Measurements from ENCODE around the gene CACUL1. TPM values are rescaled to one million over a fixed set of nuclear protein-coding genes. Genes with fewer than 3 reads are reported as not detected.
"Not testable (repeated sequence)": the region's sequence is repeated elsewhere in the genome, so short reads cannot be mapped to it uniquely, and the experiment has no call there.

Gene CACUL1
- total RNA-seq, 4 donors from 2014 or later, result 20.8 to 33.7 (median 28.2) TPM

DNA sequence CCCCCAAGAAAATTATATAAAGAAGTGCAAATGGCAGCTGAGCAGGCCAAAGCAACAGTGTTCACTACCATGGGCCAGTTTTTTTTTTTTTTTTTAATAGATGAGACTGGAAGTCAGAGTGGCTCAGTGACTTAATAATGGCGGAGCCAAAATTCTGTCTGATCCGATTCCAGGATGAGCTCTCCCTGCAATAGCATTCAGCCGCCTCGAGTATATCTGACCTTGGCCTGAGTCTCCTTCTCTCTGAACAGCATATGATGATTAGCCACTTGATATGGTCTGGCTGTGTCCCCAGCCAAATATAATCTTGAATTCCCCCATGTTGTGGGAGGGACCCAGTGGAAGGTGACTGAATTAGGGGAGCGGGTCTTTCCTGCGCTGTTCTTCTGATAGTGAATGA lies 82.6 kb downstream of the CACUL1 start:
- WGBS, 2 donors, result 74 to 85% methylated on average over 6 of the region's 6 CpGs
- TF ChIP-seq, protein P1, sequence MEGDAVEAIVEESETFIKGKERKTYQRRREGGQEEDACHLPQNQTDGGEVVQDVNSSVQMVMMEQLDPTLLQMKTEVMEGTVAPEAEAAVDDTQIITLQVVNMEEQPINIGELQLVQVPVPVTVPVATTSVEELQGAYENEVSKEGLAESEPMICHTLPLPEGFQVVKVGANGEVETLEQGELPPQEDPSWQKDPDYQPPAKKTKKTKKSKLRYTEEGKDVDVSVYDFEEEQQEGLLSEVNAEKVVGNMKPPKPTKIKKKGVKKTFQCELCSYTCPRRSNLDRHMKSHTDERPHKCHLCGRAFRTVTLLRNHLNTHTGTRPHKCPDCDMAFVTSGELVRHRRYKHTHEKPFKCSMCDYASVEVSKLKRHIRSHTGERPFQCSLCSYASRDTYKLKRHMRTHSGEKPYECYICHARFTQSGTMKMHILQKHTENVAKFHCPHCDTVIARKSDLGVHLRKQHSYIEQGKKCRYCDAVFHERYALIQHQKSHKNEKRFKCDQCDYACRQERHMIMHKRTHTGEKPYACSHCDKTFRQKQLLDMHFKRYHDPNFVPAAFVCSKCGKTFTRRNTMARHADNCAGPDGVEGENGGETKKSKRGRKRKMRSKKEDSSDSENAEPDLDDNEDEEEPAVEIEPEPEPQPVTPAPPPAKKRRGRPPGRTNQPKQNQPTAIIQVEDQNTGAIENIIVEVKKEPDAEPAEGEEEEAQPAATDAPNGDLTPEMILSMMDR (IDR thresholded peaks at IDR 0.05), result no peak
- no peak for TF ChIP-seq POLR2A (IDR thresholded peaks at IDR 0.05)
- intact Hi-C loops (cut with DNase I; ENCODE audit: low total_unique reads), result no loop called here
- no peak overlapping the region for H3K4me3 ChIP-seq (ENCODE audit: low read depth, poor library complexity, severe bottlenecking)
- DNase-seq (ENCODE audit: low spot score in 2 of 2), result no peak

DNA sequence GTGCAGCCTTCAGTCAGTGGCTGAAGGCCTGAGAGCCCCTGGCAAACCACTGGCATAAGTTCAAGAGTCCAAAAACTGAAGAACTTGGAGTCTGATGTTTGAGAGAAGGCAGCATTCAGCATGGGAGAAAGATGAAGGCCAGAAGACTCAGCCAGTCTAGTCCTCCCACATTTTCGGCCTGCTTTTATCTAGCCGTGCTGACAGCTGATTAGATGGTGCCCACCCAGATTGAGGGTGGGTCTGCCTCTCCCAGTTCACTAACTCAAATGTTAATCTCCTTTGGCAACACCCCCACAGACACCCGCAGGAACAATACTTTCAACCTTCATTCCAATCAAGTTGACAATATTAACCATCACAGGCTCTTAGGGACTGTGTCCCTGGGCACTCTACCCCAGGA lies 83.5 kb downstream of the CACUL1 start:
- H3K4me3 ChIP-seq (ENCODE audit: low read depth, poor library complexity, severe bottlenecking); intact Hi-C loops (cut with DNase I; ENCODE audit: low total_unique reads); DNase-seq (ENCODE audit: low spot score in 2 of 2): not testable (repeated sequence)
- WGBS, 2 donors, result 84 to 91% methylated on average over 3 of the region's 3 CpGs

DNA sequence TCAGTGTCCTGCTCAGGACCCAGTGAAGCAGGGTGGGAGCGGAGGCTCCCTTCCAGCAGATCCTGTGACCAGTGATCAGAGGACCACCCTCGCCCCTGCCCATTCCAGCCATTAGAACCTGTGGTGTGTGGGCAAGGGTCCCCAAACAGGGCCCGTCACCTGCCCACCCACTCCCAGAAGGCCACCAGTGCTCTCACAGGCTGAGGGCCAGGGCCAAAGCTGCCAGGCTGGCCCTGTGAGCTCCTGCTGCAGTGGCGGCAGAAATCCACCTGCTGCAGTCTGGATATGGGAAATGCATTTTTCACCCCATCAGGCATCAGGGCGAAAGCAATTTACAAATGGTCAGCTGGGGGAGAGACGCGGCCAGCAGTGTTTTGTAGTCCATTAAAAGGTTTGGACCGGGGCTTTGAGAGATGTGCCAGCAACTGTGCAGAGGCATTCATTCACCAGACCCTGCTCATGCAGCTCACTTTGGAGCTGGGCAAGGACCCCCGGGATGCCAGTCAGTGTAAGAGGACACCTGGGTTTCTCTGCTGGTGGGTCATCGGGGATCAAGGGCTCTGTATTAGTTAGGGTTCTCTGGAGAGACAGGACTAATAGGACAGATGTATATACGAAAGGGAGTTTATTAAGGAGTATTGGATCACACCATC lies 84.2 kb downstream of the CACUL1 start:
- no peak for DNase-seq (ENCODE audit: low spot score in 2 of 2)
- 91 to 94% methylated on average over 11 of the region's 11 CpGs for WGBS, 2 donors

DNA sequence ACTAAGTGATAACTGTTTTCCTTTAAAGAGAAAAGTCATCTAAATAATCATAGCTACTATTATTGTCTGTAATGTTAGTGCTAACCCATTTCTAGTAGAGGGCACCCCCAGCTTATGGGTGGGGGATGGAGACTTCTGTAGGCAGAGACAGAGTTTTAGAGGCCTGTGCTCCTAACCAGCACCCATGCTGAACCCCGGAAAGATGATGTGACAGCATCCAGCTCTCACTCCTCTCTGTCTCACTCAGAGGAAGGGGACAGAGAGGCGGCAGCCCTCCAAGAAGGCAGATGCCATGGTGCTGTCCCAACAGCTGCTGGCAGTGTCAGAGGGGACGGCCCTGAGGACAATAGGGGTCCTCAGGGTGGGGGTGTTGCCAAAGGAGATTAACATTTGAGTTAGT lies 84.9 kb downstream of the CACUL1 start:
- 60 to 68% methylated on average over 3 of the region's 3 CpGs for WGBS, 2 donors
- no peak for DNase-seq (ENCODE audit: low spot score in 2 of 2)
- intact Hi-C loops (cut with DNase I; ENCODE audit: low total_unique reads), result no loop called here
- no peak overlapping the region for H3K4me3 ChIP-seq (ENCODE audit: low read depth, poor library complexity, severe bottlenecking)
- TF ChIP-seq, protein P1 (IDR thresholded peaks at IDR 0.05), result no peak
- no peak for TF ChIP-seq POLR2A (IDR thresholded peaks at IDR 0.05)

More for the DNA sequence above, 84.2 kb downstream of the CACUL1 start:
- TF ChIP-seq POLR2A (IDR thresholded peaks at IDR 0.05), result no peak
- TF ChIP-seq, protein P1 (IDR thresholded peaks at IDR 0.05), result no peak
- no peak overlapping the region for H3K4me3 ChIP-seq (ENCODE audit: low read depth, poor library complexity, severe bottlenecking)
- intact Hi-C loops (cut with DNase I; ENCODE audit: low total_unique reads), result no loop called here

DNA sequence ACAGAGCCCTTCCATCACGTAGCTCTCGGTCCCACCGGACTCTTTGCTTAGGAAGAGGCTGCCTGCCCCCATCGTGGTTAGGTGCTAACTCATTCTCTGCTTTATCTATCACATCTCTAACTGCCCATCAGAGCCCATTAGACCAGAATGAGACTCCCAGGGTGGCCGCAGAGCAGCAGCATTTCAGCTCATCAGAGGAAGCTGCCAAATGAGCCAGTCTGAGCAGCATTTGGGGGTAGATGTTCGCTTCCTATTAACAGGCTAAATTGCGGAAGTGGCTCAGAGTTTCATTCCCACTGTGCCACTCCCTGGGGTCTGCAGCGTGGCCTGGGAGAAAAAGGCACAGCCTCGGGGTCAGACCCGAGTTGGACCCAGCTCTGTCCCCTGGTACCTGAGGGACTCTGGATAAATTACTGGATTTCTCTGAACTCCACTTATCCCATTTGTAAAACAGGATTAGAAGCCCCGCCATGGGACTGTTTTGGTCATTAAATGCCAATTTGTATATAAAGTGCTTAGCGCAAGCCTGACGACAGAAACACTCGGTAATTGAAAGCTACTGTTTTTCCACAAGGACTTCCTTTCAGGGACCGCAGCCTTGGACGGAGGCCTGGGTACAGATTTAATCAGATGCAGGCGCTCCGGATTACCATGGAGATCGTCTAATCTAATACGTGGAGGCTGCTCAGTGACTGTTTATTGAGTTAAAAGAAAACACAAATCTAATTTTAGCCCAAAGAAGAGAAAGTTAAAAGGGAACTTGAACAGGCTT lies 85.6 kb downstream of the CACUL1 start:
- peak in 1 of 2 donors; percentile 55 for DNase-seq (ENCODE audit: low spot score in 2 of 2)
- TF ChIP-seq POLR2A (IDR thresholded peaks at IDR 0.05), result no peak
- TF ChIP-seq, protein P1 (IDR thresholded peaks at IDR 0.05), result no peak
- intact Hi-C loops (cut with DNase I; ENCODE audit: low total_unique reads), result no loop called here
- WGBS, 2 donors, result 27% methylated on average over 20 of the region's 20 CpGs
- H3K4me3 ChIP-seq (ENCODE audit: low read depth, poor library complexity, severe bottlenecking), result no peak overlapping the region

DNA sequence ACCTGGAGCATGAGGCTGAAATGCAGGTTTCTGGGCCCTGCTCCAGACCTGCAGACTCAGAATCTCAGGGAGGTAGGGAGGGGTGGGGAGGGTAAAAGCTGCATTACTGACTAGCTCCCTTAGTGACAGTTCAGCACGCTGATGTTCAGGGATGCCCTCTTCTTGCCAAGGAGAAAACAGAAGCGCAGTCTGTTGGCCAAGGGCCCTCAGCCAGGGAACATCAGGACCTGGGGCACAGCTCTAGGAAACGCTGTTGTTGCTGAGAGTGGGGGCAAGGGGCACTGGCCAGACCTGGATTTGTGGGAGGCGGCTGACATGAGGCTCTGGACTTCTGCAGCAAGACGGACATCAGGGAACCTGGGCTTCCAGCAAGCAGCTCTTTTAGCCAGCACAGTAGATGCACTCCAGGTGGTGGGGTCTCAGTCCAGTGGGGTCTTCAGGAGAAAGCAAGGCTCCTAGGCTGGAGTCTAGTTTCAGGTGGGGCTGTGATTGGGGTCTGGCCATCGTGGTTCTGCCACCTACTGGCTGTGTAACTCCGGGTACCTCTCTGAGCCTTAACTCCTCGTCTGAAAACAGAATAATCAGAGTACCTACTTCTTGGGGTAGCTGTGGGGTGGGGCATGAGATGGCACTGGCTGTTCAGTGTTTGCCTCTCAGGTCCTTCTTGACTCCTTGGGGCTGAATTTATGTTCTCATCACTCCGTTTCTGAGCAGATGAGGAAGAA lies 86.4 kb downstream of the CACUL1 start:
- WGBS, 2 donors, result 54 to 56% methylated on average over 8 to 9 of the region's 9 CpGs
- DNase-seq (ENCODE audit: low spot score in 2 of 2), result no peak
- TF ChIP-seq, protein P1 (IDR thresholded peaks at IDR 0.05), result no peak
- no peak for TF ChIP-seq POLR2A (IDR thresholded peaks at IDR 0.05)
- H3K4me3 ChIP-seq (ENCODE audit: low read depth, poor library complexity, severe bottlenecking), result no peak overlapping the region
- intact Hi-C loops (cut with DNase I; ENCODE audit: low total_unique reads), result no loop called here
